Natural killer cell treated with Interleukin-12 subunit alpha and Interleukin-12 subunit beta and Interleukin-15 and Interleukin-18, amount 100 ng/mL, for 72 hours (primary cell): ENCODE measurements around the gene CABP4. TPM values are rescaled to one million over a fixed set of nuclear protein-coding genes. Genes with fewer than 3 reads are reported as not detected.

Experiments used
- ATAC-seq, 2 donors: fragments of 150-1000 bp; cut with Tn5 transposase in 1 of 2; sonication (Bioruptor Pico), chemical (Tn5 transposase) in 1 of 2; 2 replicates each; pipeline ENCODE4 v1.10.0; 2021
- DNase-seq: peaks from one replicate; pipeline ENCODE4 v3.0.0; 2022; ENCODE audit warnings: low spot score
- H3K27ac Mint-ChIP-seq, 2 donors: 1 replicate in 1 of 2; 2 replicates in 1 of 2; pipeline ENCODE4 v1.8.0; 2022; ENCODE audit warnings: mixed read lengths in 2 of 2, mild to moderate bottlenecking in 1 of 2, moderate library complexity in 1 of 2
- H3K27me3 Mint-ChIP-seq, 2 donors: 1 replicate in 1 of 2; 2 replicates in 1 of 2; pipeline ENCODE4 v1.8.0; 2022; ENCODE audit warnings: mixed read lengths in 2 of 2
- H3K36me3 Mint-ChIP-seq: one replicate; pipeline ENCODE4 v1.8.0; 2022; ENCODE audit warnings: mixed read lengths
- H3K4me1 Mint-ChIP-seq, 2 donors: 1 replicate in 1 of 2; 2 replicates in 1 of 2; pipeline ENCODE4 v1.8.0; 2022; ENCODE audit warnings: low read depth in 2 of 2, mixed read lengths in 2 of 2, mild to moderate bottlenecking in 1 of 2
- H3K4me3 Mint-ChIP-seq: one replicate; pipeline ENCODE4 v1.8.0; 2022; ENCODE audit warnings: mixed read lengths
- H3K9me3 Mint-ChIP-seq: 2 replicates; pipeline ENCODE4 v1.8.0; 2022; ENCODE audit warnings: mixed read lengths
- total RNA-seq, 2 donors: library from RNA; stranded (reverse); gene quantifications; one replicate each; pipeline ENCODE4 v1.2.3, GENCODE V29; 2022

The CABP4 gene
- total RNA-seq, 2 donors from 2014 or later = 1.4 to 2.2 TPM

DNA sequence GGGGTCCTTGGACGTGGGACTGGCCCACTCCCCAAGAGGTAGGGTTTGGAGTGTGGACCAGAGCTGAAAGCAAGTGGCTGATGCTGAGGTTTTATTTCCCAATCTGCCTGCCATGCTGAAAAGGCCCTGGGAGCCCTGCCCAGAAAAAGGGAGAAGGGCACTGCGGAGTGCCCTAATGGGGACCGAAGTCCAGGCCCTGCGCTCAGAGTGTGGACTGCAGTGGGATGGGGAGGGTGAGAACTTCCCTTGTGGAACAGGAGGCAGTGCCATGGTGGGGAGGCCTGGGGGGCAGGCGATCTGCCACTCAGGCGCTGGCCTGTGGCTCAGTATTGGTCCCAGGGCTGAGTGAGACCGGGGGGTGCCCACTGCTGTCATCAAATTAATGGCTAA, 6.9 kb upstream of the CABP4 start:
- Mint-ChIP-seq H3K36me3 (no peaks in the 10 kb centered on the region), H3K27ac (no peak overlapping the region), H3K27me3 (peaks cover 0 to 6% of the 10 kb centered on the region in 2 donors), H3K4me1 (peaks cover 24 to 25% of the 10 kb centered on the region in 2 donors), H3K9me3 (no peaks in the 10 kb centered on the region), H3K4me3 (no peak overlapping the region)
- no peak for ATAC-seq
- DNase-seq = no peak

DNA sequence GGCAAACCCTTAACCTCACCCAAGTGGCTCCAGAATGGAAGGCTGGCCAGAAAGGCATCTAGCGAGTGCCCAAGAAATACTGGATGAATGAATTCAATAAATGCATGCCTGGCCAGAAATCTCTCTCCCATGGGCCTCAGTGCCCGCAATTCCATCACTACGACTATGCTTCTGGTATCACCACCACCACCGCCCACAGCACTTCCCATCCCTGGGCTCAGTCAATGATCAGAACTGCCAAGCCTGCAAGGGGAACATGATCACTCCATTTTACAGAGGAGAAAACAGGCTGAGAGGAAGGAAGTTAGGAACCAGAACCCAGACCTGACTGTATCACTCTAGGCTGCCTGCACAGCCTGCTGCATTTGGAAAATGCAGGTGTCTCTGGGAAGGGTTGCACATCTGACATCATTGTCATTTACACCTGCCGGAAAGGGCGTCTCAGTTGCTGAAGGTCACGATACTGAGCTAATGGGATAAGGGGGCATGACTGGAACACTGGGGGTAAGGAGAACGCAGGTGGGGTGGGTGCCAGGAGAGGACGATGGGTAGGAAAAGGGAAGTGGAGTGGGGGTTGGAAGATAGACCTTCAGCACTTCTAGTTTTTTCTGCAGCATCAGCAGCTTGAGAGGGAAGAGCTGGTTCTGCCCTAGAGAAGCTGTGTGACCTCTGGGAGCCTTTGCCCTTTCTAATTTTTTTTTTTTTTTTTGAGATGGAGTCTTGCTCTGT, 5.9 kb upstream of the CABP4 start:
- Mint-ChIP-seq H3K27ac (peak overlapping the region in 1 of 2 donors; percentile 50), H3K36me3 (no peaks in the 10 kb centered on the region), H3K4me3 (no peak overlapping the region), H3K4me1 (peaks cover 24% of the 10 kb centered on the region in 2 donors), H3K9me3 (no peaks in the 10 kb centered on the region), H3K27me3 (peaks cover 0 to 6% of the 10 kb centered on the region in 2 donors)
- ATAC-seq = no peak
- DNase-seq = no peak

DNA sequence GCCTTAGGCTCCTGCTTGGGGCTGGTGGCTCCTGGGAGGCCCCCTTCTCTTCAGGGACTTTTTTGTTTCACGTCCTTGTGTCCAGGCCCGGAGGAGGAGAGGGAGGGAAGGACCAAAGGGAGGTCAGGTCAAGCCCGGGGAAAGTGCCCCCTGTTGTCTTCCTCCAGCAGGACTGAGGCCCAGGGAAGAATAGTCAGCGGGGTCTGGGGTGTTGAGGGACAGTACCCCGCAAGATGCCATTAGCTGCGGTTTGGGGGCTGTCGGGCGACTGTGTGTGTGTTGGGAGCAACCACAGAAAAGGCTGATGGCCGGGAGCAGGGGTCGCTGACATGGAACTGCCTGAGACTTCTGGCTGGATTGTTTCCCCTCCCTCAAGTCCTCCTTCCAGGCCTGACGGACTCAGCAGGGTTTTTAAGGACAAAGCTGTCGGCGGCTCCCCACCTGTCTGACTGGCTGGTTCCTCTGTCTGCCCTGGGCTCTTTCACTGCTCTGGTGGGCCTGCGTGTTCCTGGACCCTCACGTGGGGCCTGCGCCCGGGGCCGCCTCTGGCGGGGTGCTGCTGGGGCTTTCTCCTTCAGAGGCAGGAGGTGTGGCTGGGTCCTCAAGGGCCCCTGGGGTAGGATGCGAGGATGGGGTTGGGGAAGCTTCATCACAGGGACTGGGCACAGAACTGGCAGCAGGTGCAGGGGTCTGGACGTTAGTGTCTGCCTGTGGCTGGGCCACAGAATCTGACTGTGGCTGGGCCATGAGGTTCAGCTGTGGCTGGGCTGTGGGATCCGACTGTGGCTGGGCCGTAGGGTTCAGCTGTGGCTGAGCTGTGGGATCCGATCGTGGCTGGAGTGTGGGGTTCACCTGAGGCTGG, 4.1 kb upstream of the CABP4 start:
- peaks cover 0 to 6% of the 10 kb centered on the region in 2 donors for H3K27me3 Mint-ChIP-seq
- no peak overlapping the region for H3K4me3 Mint-ChIP-seq
- DNase-seq (no peak), ATAC-seq (no peak)
- no peaks in the 10 kb centered on the region for H3K9me3 Mint-ChIP-seq
- H3K27ac Mint-ChIP-seq = no peak overlapping the region
- no peaks in the 10 kb centered on the region for H3K36me3 Mint-ChIP-seq
- H3K4me1 Mint-ChIP-seq = peaks cover 8% of the 10 kb centered on the region in 2 donors

DNA sequence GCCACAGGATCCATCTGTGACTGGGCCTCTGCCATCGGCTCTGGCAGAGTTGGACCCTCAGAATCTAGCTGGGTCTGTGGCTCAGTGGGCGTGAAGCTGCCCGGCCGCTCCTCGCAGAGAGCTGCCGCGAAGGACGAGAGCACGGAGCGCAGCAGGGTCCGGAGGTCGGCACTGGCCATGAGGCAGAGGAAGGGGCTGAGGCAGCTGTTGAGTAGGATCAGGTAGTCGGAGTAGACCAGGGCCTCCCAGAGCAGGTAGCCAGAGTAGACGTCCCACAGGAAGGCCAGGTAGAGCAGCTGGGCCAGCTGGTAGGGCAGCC, 3.5 kb upstream of the CABP4 start:
- Mint-ChIP-seq H3K27ac (no peak overlapping the region), H3K9me3 (no peaks in the 10 kb centered on the region), H3K36me3 (no peaks in the 10 kb centered on the region), H3K27me3 (peaks cover 0 to 6% of the 10 kb centered on the region in 2 donors), H3K4me3 (no peak overlapping the region), H3K4me1 (peaks cover 5 to 6% of the 10 kb centered on the region in 2 donors)
- no peak for DNase-seq
- no peak for ATAC-seq

DNA sequence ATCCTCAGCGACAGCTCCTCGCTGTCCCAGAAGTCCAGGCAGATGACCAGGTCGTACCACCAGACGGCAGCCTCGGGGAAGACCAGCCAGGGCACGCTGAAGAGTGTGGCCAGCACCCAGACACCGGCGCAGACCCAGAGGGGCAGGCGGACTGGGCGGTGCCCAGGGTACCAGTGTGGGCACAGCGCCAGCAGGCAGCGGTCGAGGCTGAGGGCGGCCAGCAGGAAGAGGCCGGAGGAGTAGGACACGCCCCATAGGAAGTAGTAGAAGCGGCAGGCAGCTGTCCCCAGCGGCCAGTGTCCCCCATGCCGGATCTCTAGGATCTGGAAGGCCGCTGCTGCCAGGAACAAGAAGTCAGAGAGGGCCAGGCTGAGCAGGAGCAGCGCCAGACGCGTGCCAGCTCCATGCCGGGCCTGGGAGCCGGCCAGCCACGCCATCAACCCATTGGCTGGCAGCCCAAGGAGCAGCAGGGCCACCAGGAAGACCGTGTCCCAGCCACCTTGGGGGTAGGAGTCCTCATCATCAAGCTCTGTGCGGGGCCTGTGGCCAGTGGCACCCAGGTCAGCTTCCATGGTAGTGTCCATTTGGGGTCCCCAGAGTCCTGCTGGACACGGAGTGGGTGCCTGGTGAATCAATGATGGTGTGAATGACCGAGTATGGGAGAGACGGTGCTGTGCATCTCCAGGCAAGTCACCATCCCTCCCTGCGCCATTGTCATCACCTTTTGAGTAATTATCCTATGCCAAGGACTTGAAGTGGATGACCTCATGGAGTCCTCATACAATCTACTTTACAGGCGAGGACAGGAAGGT, 2.8 kb upstream of the CABP4 start, which contains the start of gene GPR152:
Gene GPR152 (minus strand): TSS at position 589 of the 812 bp plus-strand sequence. CDS start 5 bp downstream, at position 584.
- Mint-ChIP-seq H3K27ac (no peak within 1 kb of the TSS), H3K27me3 (peaks cover 0 to 6% of the 10 kb centered on the region in 2 donors), H3K4me3 (no peak within 1 kb of the TSS), H3K36me3 (no peaks in the 10 kb centered on the region), H3K9me3 (no peaks in the 10 kb centered on the region), H3K4me1 (peaks cover 5 to 6% of the 10 kb centered on the region in 2 donors)
- no peak for ATAC-seq
- DNase-seq = no peak

DNA sequence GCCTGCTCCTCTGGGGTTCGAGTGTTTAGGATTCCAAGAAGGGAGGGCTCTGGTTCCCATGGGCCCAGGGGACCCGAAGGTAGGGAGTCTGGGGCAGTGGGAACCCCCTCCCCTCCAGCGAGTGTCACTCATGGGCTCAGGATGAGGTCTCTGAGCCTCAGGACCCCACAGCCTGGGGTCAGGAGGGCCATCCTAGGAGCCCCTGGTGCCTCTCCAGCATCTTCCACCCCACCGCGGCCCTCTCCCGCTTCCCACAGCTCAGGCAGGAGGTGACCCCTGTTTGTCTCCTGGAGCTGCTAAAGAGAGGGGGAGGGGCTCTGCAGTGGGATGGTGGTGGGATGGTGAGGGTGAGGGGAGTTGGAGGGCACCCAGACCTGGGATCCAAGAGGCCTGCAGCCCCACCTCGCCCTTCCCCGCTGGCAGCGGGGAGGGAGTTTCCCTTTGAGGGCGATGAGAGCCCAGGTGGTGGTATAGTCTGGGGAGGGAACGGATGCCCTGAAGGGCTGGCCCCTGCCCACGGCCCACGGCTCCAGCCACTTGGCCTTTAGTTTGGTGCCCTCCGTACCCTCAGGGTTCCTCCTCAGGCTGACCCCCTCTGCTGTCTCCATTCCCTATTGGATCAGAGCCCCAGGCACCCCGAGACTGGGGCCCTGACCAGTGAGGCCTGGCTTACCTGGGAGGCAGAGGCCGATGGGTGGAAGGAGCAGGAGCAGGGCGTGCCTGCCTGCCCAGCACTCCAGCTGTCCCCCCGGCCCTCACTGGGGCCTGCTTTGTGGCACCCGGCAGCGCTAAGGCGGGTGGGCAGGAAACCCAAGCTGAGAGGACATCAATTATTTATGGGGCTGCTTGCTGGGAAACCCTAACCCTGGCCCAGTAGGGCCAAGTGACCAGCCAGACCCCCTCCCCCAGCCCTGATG, 1.1 kb upstream of the CABP4 start:
- no peak overlapping the region for H3K4me3 Mint-ChIP-seq
- H3K9me3 Mint-ChIP-seq = no peaks in the 10 kb centered on the region
- H3K27me3 Mint-ChIP-seq = peaks cover 0 to 6% of the 10 kb centered on the region in 2 donors
- no peaks in the 10 kb centered on the region for H3K36me3 Mint-ChIP-seq
- H3K27ac Mint-ChIP-seq = no peak overlapping the region
- peaks cover 4% of the 10 kb centered on the region in 2 donors for H3K4me1 Mint-ChIP-seq
- ATAC-seq = no peak
- DNase-seq = no peak

DNA sequence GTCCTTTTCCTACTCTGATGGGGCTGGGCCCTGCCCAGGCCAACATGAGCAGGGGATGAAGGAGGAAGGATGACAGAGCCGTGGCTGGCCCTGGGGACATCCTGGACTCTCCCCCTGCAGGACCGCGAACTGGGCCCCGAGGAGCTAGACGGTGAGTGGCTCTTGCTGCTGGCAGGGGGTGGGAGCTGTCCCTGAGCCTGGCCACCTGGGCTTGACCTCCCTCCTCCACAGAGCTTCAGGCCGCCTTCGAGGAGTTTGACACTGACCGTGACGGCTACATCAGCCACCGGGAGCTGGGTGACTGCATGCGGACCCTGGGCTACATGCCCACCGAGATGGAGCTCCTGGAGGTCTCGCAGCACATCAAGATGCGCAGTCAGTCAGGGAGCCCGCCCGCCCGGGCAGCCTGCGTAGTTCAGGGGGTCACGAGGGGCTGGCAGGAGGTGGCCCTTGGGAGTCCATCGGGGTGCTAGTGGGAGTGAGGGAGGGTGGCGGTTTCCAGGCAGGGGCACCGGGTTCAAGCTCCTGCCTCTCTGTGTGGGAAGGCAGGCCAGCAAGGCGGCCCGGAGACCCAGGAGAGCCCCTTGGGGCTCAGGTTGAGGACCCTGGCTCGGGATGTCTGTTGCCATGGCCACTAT, 1.0 kb downstream of the CABP4 start:
- Mint-ChIP-seq H3K36me3 (no peaks in the 10 kb centered on the region), H3K4me1 (no peaks in the 10 kb centered on the region), H3K27me3 (peaks cover 0 to 5% of the 10 kb centered on the region in 2 donors), H3K9me3 (no peaks in the 10 kb centered on the region), H3K4me3 (no peak overlapping the region), H3K27ac (no peak overlapping the region)
- no peak for DNase-seq
- ATAC-seq = no peak

DNA sequence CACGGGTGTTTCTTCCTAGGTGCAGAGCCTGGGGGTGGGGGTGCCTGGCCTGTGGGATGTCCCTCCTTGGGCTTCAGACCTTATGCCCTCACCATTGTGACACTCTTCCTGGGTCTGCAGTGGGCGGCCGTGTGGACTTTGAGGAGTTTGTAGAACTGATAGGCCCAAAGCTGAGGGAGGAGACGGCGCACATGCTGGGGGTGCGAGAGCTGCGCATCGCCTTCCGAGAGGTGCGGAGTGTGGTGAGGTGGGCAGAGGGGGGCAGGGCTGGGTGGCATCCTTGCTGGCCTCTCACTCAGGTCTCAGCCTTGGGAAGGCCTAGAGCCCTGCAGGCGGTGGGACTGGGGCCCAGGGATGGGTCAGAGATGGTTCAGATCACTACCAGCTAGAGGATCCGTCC, 2.3 kb downstream of the CABP4 start:
- no peak for DNase-seq
- Mint-ChIP-seq H3K4me1 (no peaks in the 10 kb centered on the region), H3K36me3 (no peaks in the 10 kb centered on the region), H3K4me3 (no peak overlapping the region), H3K9me3 (no peaks in the 10 kb centered on the region), H3K27ac (no peak overlapping the region), H3K27me3 (peaks cover 0 to 2% of the 10 kb centered on the region in 2 donors)
- no peak for ATAC-seq

DNA sequence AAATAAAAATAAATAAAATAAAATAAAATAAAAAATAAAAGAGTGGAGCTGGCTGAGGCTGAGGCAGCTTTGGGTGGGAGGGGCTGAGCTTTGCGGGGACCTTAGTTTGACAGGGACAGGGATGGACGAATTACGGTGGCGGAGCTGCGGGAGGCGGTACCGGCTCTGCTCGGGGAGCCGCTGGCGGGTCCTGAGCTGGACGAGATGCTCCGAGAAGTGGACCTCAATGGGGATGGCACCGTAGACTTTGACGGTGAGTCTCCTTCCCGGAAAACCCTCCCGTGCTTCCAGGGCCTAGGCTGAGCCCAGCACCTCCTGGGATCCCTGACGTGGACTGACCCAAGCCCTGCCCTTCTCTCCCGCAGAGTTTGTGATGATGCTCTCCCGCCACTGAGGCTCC, 3.1 kb downstream of the CABP4 start:
- H3K27ac Mint-ChIP-seq = no peak overlapping the region
- no peaks in the 10 kb centered on the region for H3K4me1 Mint-ChIP-seq
- H3K36me3 Mint-ChIP-seq = no peaks in the 10 kb centered on the region
- no peak for ATAC-seq
- H3K27me3 Mint-ChIP-seq = peaks cover 0 to 2% of the 10 kb centered on the region in 2 donors
- no peak for DNase-seq
- no peaks in the 10 kb centered on the region for H3K9me3 Mint-ChIP-seq
- H3K4me3 Mint-ChIP-seq = no peak overlapping the region

DNA sequence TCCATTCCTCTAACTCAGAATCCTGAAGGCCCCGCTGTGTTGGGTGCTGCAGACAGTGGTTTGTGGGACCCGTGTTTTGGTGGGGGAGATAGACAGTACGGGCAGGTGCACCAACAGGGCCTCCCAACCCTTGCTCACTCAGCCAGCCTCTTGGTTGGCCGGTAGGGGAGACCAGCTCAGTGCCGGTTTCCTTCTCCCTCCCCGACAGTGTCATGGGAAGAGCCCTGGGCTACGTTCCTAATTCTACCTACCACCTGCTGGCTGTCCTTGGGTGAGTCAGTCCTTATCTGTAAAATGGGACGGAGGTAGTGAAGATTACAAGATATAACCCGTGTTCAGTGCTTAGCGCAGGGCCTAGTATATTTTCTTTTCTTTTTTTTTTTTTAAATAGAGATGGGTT, 8.0 kb downstream of the CABP4 start:
- no peaks in the 10 kb centered on the region for H3K9me3 Mint-ChIP-seq
- no peak overlapping the region for H3K4me3 Mint-ChIP-seq
- peaks cover 7 to 11% of the 10 kb centered on the region in 2 donors for H3K4me1 Mint-ChIP-seq
- no peaks in the 10 kb centered on the region for H3K36me3 Mint-ChIP-seq
- H3K27ac Mint-ChIP-seq = no peak overlapping the region
- H3K27me3 Mint-ChIP-seq = peaks cover 0 to 2% of the 10 kb centered on the region in 2 donors
- DNase-seq (no peak), ATAC-seq (no peak)

DNA sequence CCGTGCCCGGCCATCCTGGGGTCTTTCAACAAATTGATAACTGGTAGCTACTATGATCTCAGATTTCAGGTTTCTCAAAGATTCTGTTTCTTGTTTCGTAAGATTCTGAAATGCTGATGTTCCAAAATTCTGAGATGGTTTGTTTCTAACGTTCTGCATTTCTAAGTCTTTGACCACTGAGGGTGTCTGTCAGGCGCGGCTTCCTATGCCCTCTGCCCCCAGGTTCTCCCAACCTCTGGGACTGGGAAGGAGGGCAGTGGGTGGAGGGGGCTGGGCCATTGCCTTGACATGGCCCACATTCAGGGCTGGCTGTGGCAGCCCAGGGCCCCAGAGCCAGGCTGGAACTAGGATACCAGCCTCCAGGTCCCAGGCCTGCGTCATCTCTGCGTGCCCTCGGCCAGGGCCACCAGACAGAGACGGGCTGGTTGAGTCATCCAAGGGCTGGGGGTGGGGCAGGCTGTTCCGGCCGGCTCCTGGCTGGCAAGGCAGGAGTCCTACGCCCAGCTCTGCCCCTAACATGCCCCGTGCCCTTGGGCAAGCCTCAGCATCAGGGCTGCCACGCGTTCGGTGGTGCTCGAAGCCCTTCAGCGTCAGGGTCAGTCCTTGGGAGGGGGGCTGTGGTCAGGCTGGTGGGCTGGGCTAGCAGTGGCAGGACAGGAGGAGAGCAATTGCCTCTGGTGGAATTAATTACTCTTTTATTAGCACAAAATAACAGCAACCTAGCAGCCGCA, 8.7 kb downstream of the CABP4 start:
- Mint-ChIP-seq H3K9me3 (no peaks in the 10 kb centered on the region), H3K36me3 (no peaks in the 10 kb centered on the region), H3K27me3 (peaks cover 0 to 2% of the 10 kb centered on the region in 2 donors), H3K4me3 (peak overlapping the region; percentile 73), H3K4me1 (peaks cover 12 to 14% of the 10 kb centered on the region in 2 donors), H3K27ac (peak overlapping the region; percentile 79 to 83)
- no peak for ATAC-seq
- no peak for DNase-seq
